Fibroblast of skin of abdomen (primary cell): ENCODE results near the gene VSX2.
A peak's percentile ranks its signal among the peaks of the same experiment; 100 is the strongest.

Source experiments
- DNase-seq: peaks from one replicate; pipeline ENCODE4 v3.0.0-alpha.2; 2013

Gene VSX2

DNA sequence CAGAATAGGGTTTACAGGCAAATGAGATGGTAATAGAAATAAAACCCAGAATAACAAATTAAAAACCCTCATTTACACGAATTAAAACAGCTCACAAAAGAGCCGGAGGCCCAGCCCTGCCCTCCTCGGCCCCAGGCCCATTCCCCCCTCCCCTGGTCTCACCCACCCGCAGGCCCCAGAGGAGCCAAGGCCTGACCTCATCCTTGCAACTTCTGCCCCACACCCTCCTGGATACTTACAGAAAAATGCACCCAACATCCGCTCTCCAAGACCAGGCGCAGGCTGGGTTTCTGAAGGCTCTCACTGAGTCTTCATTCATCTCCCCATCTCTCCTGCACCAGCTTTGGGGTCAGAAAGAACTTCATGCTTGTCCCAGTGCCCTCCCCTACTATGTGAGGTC, 16.2 kb upstream of the VSX2 start:
- no peak for DNase-seq

DNA sequence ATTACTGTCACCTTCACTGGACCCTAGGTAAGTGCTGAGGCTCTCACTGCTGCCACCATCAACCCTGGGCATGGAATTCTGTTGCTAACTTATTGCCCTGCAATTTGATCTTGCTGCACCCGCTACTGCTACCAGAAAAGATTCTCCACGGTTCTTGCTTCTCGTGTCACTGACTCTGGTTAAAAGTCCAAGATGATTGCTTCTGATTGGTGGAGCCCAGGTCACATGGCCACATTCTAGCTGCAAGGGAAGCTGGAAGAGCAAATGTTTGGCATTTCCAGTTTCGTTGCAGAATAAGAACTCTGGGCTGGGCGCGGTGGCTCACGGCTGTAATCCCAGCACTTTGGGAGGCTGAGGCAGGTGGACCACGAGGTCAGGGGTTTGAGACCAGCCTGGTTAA, 7.5 kb upstream of the VSX2 start:
- DNase-seq, result no peak

DNA sequence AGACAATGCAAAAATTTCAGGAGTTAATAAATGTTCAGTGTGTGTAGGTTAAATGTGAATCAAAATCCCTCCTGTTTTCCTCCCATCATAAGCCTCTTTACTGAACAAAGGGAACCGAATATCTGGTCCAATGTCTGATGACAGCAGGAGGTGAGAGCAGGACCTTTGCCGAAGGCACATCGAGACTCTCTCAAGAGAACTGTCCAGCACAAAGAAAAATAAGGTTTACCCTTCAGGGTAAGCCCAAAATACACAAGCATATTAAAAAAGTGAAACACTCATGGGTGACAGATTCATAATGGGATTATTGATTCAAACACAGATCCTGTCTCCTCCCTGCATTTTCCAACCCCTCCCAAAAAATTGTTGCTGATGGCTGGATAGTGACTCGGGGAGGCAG, 4.2 kb upstream of the VSX2 start:
- DNase-seq, result no peak

DNA sequence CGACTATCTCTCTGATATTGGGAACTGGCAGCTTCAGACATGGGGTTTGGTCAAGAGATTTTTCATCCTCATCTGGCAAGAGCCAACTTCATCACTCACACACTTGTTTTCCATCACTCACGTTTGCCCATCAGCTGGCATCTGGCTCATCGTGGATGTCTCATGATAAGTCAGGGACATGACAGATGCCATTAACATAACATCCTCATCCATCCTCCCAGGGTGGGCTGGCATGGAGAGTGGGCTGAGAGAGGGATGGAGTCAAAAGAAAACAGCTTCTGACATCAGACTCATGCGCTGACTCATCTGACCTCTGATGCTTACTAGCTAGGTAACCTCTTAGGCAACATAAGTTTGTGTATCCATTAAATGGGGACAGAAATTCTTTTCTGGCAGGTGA, 1.8 kb upstream of the VSX2 start:
- no peak for DNase-seq

DNA sequence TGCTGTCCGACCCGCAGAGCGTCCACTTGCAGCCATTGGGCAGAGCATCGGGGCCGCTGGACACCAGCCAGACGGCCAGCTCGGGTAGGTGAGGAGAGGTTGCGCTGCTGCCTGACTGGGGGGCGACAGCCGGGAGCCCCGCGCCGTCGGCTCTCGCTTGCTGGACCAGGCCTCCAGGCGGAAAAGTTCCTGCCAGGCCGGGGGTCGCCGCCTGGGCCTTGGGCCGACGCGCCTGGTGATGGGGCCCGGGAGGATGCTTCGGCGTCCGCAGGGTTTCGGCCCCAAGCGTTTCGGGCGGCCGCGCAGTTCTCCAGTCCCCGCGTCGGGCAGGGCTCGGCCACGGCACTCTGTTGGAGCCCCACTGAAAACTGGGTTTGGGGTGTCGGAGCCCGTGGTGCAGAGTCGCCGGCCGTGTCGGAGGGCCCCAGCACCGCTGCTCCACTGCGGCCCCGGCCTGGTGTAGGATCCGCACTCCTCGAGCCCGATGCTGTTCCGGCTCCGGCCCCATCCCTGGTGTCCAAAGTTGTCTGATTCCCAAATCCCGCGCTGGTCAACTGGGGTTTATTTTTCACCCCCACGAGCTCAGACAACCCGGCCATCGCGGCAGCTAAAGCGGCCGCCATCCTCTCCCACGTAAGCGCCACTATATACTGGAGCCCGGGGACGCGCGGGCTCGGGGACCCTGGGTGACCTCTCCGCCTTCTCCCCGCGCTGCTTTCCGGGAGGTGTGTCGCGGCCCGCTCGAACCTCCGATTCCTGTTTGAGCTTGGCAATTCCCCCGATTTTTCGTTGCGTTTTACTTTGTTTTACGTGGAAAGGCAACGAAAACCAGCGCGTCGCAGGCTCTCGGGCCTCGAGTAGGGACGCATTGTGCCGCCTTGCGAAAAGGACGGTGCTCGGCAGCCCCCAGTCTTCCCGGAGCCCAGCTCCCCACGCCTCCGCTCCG, 872 bp downstream of the VSX2 start:
- no peak for DNase-seq

DNA sequence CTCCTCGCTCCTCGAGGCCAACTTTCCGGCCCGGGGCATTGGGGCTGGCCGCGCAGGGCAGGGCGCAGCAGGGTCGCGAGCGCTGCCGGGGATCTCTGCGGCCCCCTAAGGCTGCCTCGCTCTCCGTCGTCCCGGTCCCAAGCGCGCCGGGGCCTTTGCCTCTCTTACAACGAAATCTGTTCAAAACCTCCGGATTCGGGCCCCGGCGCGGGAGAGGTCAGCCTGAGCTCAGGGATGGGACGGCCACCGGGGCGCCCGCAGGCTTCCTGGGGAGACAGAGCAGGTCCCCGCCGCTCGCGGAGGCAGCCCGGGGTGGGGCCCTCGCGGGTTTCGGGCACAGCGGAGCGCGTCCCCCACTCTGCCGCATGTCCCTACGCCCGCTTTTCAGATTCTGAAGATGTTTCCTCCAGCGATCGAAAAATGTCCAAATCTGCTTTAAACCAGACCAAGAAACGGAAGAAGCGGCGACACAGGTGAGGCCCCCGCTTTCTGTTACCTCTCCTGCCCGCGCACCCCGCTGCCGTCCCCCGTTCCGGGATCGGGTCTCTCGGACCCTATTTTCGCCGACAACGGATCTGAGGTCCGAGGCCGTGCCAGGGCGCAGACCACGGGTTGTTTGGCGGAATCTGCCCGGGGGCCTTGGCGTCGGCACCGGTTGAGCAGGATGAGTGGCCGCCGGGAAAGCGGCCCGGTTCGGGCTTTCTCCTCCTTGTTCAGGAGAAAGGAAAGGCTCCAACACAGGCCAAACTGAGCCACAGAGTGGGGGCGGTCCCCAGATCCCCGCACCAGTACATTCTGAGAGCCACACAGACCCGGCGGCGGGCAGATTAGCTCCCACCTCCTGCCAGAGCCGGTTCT, 1.8 kb downstream of the VSX2 start:
- DNase-seq, result no peak

DNA sequence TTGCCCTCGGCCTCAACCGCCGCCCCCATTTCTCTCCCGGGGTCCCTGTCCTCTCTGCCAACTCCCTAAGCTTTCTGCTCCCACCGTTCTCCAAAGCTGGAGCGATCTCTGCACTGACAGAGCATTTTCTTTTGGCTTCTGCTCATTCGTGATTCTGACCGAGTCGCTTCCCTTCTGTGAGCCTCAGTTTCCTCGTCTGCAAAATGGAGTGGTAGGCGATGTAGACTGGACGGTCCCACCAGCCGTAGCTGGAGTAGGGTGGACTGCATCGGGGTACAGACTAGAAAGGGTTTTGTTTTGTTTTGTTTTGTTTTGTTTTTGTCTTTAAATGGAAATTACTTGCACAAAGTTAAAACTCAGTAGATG, 2.4 kb downstream of the VSX2 start:
- DNase-seq, result no peak

DNA sequence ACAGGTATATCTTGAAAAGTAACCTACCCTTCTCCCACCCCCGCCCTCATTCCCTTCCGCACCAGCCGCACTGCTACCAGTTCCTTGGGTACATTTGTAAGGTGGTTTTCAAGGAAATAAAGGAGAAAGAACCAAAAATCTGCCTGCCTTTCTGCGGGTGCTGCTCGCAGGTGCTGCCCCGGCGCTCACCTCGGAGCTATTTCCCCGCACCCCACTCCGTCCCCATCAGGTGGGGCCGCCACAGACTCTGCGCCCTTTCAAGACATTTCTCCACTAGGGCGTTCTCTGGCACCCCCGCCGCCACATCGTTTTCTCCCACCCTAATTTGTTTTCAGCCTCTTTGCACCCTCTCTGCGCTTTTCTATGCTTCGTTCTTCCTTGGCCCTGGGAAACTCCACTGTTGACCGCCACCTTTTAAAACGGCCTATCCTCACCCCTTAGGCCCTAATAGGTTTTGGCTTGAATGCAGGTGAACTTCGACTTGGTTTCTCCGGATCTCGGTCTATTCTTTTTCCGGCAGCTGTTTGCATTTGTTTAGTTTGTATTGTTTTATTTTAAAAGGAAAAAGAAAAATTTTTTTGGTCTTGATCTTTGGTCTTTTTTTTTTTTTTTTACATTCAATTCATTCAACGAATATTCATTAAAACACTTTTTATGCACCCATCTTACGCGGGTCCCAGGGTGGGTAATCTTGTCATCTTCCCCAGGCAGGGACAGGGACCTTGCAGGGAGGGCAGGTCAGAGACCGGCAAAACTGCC, 3.0 kb downstream of the VSX2 start:
- DNase-seq, result no peak

DNA sequence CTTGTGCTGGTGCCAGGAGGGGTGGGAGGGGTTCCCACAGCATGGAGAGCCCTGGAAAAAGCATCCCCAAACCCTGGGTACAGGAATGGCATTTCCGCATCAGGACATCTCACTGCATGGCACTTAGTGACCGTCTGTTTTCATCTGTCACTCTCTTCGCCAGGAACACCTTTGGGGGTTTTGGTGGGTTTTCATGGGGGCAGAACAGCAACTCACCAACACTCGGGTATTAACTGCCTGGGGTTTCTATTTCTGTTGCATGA, 3.5 kb downstream of the VSX2 start:
- DNase-seq, result no peak

DNA sequence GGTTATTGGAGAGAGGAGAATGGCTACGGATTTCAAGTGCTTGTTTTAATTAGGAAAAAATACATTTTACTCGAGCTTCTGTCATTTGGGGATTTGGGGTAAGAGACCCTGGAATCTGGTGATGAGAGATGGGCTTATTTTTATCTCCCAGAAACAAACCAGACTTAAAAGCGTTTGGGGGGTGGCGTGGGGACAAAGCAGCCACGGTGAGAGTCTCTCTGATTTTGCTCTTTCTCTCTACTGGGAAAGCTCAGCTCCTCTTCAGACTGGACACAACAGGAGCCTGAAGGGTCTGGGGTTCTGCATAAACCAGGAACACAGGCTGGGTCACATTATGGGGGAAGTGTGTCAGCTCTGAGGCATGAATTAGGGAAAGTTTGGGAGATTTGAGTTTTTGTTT, 3.8 kb downstream of the VSX2 start:
- DNase-seq, result no peak

DNA sequence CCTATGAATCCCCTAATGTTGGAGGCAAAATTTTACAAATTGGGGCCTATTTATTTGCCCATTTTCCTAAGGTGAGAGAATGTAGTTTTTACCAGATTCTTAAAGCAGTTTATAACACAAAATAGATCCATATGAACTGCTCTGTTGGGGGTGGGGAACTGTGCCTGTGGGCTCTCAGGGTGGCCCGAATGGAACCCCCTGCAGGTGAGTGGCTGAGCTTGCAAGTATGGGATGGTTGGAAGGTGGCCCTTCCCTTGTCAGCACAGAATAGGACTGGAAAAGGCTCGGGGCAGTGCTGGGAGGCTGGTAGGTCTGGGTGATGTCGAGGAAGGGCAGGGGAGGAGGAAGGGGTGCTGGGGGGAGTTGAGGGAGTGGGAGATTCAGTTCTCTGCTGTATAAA, 4.9 kb downstream of the VSX2 start:
- no peak for DNase-seq

DNA sequence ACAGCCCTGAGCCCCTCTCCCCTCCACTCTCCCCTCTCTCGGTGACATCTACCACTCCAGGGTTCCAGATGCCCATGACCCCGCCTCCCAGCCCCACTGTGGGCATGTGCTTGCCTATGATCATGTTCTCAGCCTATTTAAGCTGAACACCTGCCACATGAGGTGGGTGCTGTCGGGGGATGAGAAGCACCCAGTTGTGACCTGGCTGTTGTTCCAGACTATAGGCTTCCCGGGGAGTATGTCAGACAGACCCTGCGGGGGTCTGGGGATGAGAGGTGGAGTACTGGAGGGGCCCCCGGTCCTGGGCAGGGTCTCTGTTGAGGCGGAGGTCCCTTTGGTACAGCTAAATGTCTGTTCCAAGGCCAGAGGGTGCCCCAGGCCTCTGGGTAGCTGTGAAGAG, 6.0 kb downstream of the VSX2 start:
- no peak for DNase-seq

DNA sequence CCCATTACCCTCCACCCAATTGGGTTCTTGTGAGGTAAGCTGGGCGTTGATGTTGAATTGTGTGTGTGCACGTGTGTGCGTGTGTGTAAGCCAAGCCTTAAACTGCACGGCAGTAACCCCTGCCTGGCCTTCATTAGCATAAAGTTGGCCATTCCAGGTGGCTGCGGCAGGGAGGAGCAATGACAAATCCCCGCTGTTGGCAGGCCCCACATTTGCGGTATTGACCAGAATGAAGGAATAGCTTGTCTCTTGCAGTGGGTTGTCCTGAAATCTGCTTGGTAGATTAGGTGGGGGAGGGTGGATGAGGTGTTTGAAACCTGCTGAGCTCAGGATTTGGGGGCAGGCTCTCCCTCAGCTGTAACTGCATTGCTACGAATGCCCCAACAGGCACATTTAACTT, 7.3 kb downstream of the VSX2 start:
- DNase-seq, result no peak

DNA sequence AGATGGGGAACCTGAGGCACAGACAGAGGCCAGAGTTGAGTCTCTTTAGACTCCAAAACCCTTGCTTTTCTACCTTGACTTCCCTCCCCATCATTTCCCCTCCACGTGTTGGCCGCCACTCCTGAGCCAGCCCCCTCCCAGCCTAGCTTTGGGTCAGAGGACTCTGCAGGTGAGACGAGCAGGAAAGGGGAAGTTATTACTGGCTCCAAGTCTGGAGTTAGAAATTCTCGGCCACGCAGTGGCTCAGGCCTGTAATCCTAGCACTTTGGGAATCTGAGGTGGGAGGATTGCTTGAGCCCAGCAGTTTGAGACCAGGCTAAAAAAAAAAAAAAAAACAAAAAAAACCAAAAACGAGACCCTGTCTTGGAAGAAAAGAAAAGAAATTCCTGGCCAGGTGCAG, 8.8 kb downstream of the VSX2 start:
- no peak for DNase-seq

DNA sequence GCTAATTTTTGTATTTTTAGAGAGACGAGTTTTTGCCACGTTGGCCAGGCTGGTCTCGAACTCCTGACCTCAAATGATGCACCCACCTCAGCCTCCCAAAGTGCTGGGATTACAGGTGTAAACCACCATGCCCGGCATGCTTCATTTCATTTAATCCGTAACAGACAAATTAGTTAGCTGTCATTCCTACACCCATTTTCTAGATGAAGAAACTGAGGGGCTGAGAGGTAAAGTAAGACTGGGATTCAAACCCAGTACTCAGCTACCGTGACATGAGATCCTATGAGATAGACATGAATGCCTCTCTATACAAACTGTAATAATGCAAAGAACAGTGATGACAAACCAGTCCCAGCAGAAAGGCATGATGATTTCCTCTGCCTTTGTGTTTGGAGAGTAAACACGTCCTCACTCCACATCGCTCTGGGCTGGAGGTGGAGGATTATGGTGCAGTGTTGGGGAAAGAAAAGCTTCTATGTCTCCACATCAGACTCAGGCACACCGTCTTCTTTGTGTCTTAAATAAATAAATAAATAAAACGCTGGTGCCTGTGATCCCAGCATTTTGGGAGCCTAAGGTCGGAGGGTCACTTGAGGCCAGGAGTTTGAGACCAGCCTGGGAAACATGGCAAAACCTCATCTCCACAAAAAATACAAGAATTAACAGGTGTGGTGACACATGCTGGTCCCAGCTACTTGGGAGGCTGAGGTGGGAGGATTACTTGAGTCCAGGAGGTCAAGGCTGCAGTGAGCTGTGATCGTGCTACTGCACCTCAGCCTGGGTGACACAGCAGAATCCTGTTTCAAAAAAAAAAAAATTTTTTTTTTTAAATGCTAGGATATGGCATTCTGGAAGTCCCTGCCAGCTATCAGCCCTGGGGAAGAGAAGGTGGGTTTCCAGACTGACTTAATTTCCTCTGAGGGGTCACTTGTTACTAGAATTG, 10.5 kb downstream of the VSX2 start:
- DNase-seq, result no peak

DNA sequence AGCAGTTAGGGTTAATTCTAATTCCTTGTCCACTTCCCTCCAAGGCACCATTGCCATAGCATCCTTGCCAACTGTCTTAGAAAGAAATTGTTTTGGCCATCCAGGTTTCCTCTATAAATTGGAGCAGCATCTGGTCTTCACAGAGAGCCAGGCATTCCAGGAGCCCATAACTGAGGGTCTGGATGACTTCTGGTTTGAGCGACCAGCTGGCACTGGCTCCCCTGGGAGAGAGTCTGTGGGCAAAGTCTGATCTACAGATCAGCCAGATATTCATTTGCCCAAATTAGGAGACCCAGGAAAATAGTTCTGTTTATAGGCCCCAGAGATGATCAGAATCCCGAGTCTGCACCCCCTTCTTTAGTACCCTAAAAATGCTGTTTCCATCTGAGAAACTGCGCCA, 16.0 kb downstream of the VSX2 start:
- DNase-seq, result no peak

DNA sequence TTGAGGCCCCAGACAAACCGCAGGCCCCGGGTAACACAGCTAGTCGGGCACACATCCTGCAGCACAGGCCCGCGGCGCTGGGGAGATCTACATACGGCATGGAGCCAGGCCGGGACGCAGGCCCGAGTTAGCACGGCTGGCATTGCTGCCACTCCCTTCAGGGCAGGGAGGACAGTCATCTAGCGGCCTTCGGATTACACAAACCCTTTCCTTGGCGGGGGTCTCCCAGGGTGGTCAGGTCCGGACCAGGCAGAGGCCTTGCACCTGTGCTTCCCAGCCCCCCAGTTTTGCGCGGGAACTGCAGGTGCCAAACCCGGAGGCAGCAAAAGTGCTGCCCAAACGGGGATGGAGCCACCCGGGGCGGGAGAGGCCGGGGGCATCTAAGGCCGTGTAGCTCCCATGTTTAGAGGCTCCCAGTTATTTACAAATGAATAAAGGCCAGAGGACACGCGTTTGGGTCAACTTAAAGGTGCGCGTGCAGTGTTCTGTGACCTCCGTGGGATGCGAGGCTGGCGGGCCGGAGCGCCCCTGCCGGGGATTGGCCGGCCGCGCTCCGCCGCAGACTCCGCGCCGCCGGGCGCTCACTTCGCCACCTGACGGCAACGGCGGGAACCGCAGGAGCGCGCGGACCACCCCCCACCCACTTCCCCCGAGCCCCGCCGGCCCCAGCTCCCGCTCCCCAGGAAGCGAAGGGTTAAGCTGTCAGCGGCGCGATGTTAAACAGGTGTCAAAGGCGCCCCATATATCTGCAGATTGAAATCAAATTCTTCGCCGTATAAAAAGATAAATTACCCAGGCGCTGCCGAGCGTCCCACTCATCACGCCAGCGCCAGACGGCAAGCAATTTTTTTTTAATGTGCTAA, 18.1 kb downstream of the VSX2 start:
- DNase-seq, result peak; percentile 10

DNA sequence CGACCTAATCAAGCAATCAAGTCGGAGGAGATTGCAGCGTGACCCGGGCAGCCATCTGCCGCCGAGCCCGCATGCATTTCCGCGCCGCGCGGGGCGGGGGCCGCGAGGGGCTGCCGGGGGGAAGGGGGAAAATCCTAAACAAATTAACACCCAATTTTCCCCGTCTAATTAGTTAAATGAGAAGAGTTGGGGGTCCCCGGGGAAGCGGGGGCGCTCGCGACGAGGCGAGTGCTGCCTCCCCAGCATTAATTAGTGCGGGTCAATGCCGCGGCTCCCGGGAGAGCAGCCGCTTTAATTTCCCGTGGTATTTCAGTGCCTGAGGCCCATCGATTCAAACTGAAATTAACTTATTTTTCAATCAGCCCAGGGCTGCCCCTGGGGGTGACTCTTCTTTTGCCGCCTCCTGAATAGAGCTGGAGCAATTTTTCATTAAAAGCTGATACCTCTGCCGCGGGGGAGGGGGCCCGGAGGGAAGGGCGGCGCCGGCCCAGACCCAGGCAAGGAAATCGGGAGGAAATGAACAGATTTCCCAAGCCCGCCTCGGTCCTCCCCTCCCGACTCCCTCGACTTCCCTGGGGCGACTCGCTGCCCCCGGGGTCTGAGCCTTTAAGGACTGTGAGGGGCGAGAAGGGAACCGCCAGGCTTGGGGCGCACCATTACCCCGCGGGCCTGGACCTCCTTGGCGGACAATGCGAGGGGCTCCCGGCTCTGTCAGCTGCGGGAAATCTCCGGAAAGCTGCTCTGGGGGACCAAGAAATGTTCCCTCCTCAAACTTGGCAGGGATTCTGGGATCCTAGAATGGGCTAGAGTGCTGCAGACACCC, 18.9 kb downstream of the VSX2 start:
- no peak for DNase-seq

DNA sequence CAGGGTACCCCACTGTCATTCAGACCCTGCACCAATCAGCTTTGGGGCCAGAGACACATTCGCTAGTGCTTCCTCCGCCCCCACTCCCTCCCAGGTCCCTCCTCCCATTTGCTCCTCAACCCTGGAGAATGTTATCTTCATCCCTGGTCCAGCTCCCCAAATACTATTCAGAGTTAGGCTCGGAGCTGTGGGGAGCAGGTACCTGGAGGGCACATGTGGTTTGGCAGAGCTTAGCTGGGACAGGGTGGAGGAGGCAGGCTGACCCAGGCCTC, 19.5 kb downstream of the VSX2 start:
- DNase-seq, result no peak

DNA sequence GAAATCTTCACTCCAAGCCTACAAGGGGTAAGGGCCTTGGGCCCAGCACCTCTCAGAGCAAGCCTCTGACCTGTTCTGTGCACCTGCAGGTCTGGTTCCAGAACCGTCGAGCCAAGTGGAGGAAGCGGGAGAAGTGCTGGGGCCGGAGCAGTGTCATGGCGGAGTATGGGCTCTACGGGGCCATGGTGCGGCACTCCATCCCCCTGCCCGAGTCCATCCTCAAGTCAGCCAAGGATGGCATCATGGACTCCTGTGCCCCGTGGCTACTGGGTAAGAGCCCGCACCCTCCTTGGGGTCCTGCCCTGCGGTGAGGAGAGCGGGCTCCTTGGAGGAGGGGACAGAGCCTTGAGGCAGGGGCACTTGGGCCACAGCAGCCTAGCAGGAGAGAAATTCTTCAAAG, 20.3 kb downstream of the VSX2 start:
- no peak for DNase-seq
